ENCODE measurements around the gene ZNF527.
A peak's percentile ranks its signal among the peaks of the same experiment; 100 is the strongest.
"Not testable (repeated sequence)": the region's sequence is repeated elsewhere in the genome, so short reads cannot be mapped to it uniquely, and the experiment has no call there.

Gene ZNF527

GRCh38 chr19:37370880-37371661, at the start of gene ZNF527:
Gene ZNF527, plus strand, starts transcription at chr19:37371099. Its CDS starts 3,100 bp downstream, at chr19:37374199.
- DNase-seq = peak; percentile 96

DNA sequence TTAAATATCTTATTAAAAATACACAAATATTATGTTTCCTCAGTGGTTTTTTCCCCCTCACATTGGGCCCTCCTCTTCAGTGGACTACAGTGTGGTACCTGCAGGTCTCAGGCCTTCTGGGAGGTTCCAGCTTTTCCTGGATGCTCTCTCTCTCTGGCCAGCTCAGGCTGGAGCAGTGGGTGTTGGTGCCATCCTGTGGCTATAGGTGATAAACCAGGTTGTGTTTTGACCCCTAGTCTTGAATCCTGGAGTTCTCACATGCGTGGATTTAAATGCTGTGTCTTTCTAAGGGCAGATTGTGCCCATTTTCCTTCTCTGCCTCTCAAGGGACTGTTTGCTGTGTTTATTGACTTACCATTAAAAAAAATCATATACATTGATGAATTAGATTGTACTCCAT, 41.2 kb upstream of the ZNF527 start:
- peak; percentile 10 for DNase-seq

- DNase-seq = no peak
Observed at GRCh38 chr19:37332839-37333238, 38.1 kb upstream of the ZNF527 start.

DNA sequence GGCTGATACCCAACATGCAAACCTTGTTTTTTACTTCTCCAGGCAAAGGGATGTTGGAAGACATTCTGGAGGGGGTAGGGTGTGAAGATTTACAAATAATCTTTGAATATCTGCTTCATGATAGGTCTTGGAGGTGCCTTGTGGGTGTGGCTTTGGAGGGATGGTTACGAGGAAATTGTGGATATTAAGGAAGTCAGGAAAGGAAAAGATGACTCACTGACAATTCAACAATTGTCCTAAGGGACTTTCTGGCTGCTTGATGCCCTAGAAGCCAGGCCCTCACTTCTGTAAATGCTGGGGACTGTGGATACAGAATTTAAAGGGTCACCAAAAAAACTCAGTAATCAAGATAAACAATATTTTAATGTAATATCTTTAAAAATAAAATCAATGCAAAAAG, 37.4 kb upstream of the ZNF527 start:
- DNase-seq = no peak

- no peak for DNase-seq
Observed at GRCh38 chr19:37334179-37335071, 36.5 kb upstream of the ZNF527 start.

DNA sequence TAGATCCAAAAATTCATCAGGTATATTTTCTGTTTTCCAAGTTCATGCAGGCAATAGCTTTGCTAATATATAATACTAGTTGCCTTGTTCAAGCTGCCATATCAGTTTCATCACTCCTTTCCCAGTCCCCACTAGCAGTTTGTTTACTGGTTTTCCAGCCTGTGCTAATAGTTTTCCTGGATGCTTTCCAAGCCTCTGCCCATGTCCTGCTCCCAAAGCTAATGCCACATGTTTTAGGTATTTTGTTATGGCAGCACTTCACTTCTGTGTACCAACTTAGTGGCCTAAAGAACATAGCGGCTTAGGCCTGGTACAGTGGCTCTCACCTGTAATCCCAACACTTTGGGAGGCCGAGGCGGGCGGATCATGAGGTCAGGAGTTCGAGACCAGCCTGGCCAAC, 28.1 kb upstream of the ZNF527 start:
- DNase-seq = no peak

DNA sequence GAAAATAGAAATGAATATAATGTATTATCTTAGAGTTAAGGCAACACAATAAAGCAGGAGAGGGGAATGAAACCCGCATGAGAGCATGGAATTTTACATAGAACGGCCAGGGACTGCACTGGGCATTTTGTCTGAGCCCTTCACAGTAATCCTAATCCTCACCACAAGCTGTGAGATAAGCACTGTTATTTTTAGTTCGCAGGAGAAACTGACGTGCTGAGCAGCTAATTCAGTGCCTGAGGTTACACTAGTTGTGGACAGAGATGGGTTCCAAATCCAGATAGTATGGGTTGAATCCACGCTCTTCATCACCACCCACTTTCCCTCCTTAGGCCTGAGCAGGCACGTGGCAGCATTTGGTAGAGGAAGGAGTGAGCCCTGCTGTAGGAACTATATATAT, 24.8 kb upstream of the ZNF527 start:
- no peak for DNase-seq

- DNase-seq = no peak
Observed at GRCh38 chr19:37348060-37348459, 22.8 kb upstream of the ZNF527 start.

DNA sequence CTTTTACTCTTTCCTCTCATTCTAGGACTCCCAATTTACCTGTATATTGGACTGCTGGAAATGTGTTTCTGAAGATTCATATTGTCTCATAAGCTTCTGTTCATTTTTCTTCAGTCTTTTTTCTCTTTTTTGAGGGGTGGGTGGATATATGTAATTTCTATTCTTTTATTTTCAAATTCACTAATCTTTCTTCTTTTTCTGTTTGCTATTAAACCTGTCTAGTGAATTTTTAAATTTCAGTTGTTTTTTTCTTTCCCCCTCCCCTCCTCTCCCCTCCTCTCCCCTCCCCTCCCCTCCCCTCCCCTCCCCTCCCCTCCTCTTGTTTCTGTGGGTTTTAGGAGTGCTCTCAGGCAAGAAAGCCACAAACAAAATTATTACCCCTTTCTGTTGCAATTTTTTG, 16.9 kb upstream of the ZNF527 start:
- DNase-seq = no peak

GRCh38 chr19:37355901-37356300, 15.0 kb upstream of the ZNF527 start:
- DNase-seq = no peak

DNA sequence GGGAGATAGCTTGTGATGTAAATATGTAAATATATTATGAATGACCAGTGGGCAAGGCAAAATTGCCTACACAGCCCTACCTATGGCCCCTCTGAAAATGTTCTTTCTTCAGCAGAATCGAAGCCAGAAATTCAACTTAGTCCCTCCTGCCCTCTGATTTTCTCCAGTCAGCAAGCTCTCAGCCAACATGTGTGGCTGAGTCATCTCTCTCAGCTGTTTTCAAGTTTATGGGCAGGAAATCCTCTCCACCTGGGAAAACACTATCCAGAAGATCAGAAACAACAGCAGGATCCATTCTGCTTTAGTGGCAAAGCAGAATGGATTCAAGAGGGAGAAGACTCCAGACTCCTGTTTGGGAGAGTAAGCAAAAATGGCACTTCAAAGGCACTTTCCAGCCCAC, 8.9 kb upstream of the ZNF527 start:
- DNase-seq = no peak

DNA sequence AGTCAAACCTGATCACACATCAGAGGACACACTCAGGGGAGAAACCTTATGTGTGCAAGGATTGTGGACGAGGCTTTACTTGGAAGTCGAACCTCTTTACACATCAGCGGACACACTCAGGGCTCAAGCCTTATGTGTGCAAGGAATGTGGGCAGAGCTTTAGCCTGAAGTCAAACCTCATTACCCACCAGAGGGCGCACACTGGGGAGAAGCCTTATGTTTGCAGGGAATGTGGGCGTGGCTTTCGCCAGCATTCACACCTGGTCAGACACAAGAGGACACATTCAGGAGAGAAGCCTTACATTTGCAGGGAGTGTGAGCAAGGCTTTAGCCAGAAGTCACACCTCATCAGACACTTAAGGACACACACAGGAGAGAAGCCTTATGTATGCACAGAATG, 8.2 kb upstream of the ZNF527 start:
- DNase-seq = no peak

DNA sequence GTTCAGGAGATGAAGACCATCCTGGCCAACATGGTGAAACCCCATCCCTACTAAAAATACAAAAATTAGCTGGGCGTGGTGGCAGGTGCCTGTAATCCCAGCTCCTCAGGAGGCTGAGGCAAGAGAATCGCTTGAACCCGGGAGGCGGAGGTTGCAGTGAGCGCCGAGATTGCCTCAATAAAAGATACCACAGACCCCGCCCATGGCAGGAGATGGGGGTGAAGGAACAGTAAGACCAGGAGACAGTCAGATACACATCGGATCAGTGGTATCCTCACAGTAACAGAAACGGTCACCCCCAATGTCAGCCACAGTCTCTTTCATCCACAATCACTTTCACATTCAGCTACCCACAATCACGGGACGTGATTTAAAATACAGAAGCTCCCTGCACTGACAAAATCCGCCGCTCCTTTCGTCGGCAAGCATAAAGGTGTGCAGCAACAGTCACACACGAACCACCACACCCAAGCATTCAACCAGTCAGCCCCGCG, 466 bp upstream of the ZNF527 start:
- DNase-seq = not testable (repeated sequence)

- DNase-seq = no peak
Observed at GRCh38 chr19:37389234-37389633, 18.3 kb downstream of the ZNF527 start.

GRCh38 chr19:37391399-37391798, 20.5 kb downstream of the ZNF527 start:
- DNase-seq = not testable (repeated sequence)

GRCh38 chr19:37401078-37401477, 30.2 kb downstream of the ZNF527 start:
- no peak for DNase-seq

DNA sequence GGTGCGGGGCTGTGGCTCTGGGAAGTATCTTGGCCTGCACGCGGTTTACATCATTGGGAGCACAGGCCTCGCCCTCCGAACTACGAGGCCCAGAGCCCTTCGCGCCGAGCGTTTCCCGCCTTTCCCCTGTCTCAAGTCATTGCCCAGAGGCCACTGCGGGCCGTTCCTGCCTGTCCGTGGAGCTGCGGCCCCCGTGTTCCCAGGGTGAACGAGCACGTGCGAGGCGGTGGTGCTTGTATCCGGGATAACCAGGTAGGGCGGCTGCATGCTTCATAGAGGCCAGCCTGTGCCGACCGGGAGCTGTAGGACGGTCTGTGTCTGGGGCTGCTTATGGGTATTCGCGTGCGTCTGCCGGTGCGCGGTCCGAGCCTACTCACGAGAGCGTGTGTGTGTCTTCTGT, 32.5 kb downstream of the ZNF527 start:
- DNase-seq = no peak

DNA sequence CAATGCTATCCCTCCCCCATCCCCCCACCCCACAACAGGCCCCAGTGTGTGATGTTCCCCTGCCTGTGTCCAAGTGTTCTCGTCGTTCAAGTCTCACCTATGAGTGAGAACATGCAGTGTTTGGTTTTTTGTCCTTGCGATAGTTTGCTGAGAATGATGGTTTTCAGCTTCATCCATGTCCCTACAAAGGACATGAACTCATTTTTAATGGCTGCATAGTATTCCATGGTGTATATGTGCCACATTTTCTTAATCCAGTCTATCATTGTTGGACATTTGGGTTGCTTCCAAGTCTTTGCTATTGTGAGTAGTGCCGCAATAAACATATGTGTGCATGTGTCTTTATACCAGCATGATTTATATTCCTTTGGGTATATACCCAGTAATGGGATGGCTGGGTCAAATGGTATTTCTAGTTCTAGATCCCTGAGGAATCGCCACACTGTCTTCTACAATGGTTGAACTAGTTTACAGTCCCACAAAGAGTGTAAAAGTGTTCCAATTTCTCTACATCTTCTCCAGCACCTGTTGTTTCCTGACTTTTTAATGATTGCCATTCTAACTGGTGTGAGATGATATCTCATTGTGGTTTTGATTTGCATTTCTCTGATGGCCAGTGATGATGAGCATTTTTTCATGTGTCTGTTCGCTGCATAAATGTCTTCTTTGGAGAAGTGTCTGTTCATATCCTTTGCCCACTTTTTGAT, 35.4 kb downstream of the ZNF527 start:
- DNase-seq = not testable (repeated sequence)

- DNase-seq = no peak
Observed at GRCh38 chr19:37412700-37413099, 41.8 kb downstream of the ZNF527 start.

- DNase-seq = no peak
Observed at GRCh38 chr19:37413313-37414084, 42.6 kb downstream of the ZNF527 start.

All from SHP77 treated with DMSO at 0.1 percent for 48 hours (cell line).